Measurements from ENCODE around the gene ATP9B. TPM values are rescaled to one million over a fixed set of nuclear protein-coding genes. Genes with fewer than 3 reads are reported as not detected.

Gene ATP9B
- total RNA-seq, 1 experiment from 2014 or later = 15.6 TPM

GRCh38 chr18:79248495-79249060, 179.4 kb downstream of the ATP9B start:
- BruUV-seq (replicated peaks) = no TSS peak
- Histone ChIP-seq H3K4me2 (ENCODE audit: low read length) (no peak overlapping the region), H3F3A (ENCODE audit: low read length, unreplicated experiment) (no peaks in the 10 kb centered on the region), H3K27ac (ENCODE audit: low read length) (no peak overlapping the region), H4K20me1 (ENCODE audit: low read length) (no peaks in the 10 kb centered on the region), H3K36me3 (ENCODE audit: low read depth, low read length) (no peaks in the 10 kb centered on the region), H3K4me3 (ENCODE audit: low read length) (no peak overlapping the region), H3K79me2 (ENCODE audit: low read length) (no peaks in the 10 kb centered on the region), H3K9ac (ENCODE audit: low read length) (no peak overlapping the region), H3K9me3 (ENCODE audit: low read length) (no peaks in the 10 kb centered on the region), H3K4me1 (ENCODE audit: insufficient read depth, low read length) (peaks cover 7% of the 10 kb centered on the region), H3K9me2 (replicated peaks; ENCODE audit: low read length) (no peaks in the 10 kb centered on the region), H2AFZ (ENCODE audit: low read length) (no peak overlapping the region), H3K27me3 (ENCODE audit: low read length) (no peaks in the 10 kb centered on the region)
- CTCF ChIA-PET = no interaction called here
- TF ChIP-seq EZH2phosphoT487 (IDR thresholded peaks at IDR 0.05; ENCODE audit: borderline replicate concordance, low read length) (no peak), CTCF (conservative IDR thresholded peaks at IDR 0.05; ENCODE audit: low read depth, low read length) (no peak), EZH2 (IDR thresholded peaks at IDR 0.05; ENCODE audit: low read length, unreplicated experiment) (no peak)
- POLR2A ChIA-PET (ENCODE audit: unreplicated experiment) = no interaction called here
- intact Hi-C loops (cut with micrococcal nuclease) = no loop called here
- DNase-seq = no peak
- ATAC-seq = no peak

GRCh38 chr18:79250301-79250981, 181.2 kb downstream of the ATP9B start:
- DNase-seq (no peak), ATAC-seq (no peak)
- H3K27ac ChIP-seq (ENCODE audit: low read length) = no peak overlapping the region
- no TSS peak for BruUV-seq (replicated peaks)
- POLR2A ChIA-PET (ENCODE audit: unreplicated experiment) = no interaction called here
- CTCF ChIA-PET = no interaction called here
- no peak overlapping the region for H3K4me2 ChIP-seq (ENCODE audit: low read length)
- H3K9ac ChIP-seq (ENCODE audit: low read length) = no peak overlapping the region
- H4K20me1 ChIP-seq (ENCODE audit: low read length) = no peaks in the 10 kb centered on the region
- intact Hi-C loops (cut with micrococcal nuclease) = no loop called here
- H3K9me3 ChIP-seq (ENCODE audit: low read length) = no peaks in the 10 kb centered on the region
- H2AFZ ChIP-seq (ENCODE audit: low read length) = no peak overlapping the region
- H3K4me1 ChIP-seq (ENCODE audit: insufficient read depth, low read length) = no peaks in the 10 kb centered on the region
- no peak overlapping the region for H3K4me3 ChIP-seq (ENCODE audit: low read length)
- H3K9me2 ChIP-seq (replicated peaks; ENCODE audit: low read length) = no peaks in the 10 kb centered on the region
- H3K79me2 ChIP-seq (ENCODE audit: low read length) = no peaks in the 10 kb centered on the region
- H3F3A ChIP-seq (ENCODE audit: low read length, unreplicated experiment) = no peaks in the 10 kb centered on the region
- TF ChIP-seq EZH2 (IDR thresholded peaks at IDR 0.05; ENCODE audit: low read length, unreplicated experiment) (no peak), CTCF (conservative IDR thresholded peaks at IDR 0.05; ENCODE audit: low read depth, low read length) (no peak), EZH2phosphoT487 (IDR thresholded peaks at IDR 0.05; ENCODE audit: borderline replicate concordance, low read length) (no peak)
- no peaks in the 10 kb centered on the region for H3K36me3 ChIP-seq (ENCODE audit: low read depth, low read length)
- no peaks in the 10 kb centered on the region for H3K27me3 ChIP-seq (ENCODE audit: low read length)

- no peak overlapping the region for H3K4me3 ChIP-seq (ENCODE audit: low read length)
- H3K79me2 ChIP-seq (ENCODE audit: low read length) = no peaks in the 10 kb centered on the region
- TF ChIP-seq CTCF (conservative IDR thresholded peaks at IDR 0.05; ENCODE audit: low read depth, low read length) = no peak
- TF ChIP-seq EZH2 (IDR thresholded peaks at IDR 0.05; ENCODE audit: low read length, unreplicated experiment) = no peak
- TF ChIP-seq EZH2phosphoT487 (IDR thresholded peaks at IDR 0.05; ENCODE audit: borderline replicate concordance, low read length) = no peak
- H3K4me2 ChIP-seq (ENCODE audit: low read length) = no peak overlapping the region
- no peaks in the 10 kb centered on the region for H4K20me1 ChIP-seq (ENCODE audit: low read length)
- CTCF ChIA-PET = no interaction called here
- H3K36me3 ChIP-seq (ENCODE audit: low read depth, low read length) = no peaks in the 10 kb centered on the region
- DNase-seq = no peak
- H3F3A ChIP-seq (ENCODE audit: low read length, unreplicated experiment) = no peaks in the 10 kb centered on the region
- H3K9ac ChIP-seq (ENCODE audit: low read length) = no peak overlapping the region
- intact Hi-C loops (cut with micrococcal nuclease) = no loop called here
- ATAC-seq = no peak
- H3K9me2 ChIP-seq (replicated peaks; ENCODE audit: low read length) = no peaks in the 10 kb centered on the region
- H3K27me3 ChIP-seq (ENCODE audit: low read length) = no peaks in the 10 kb centered on the region
- H2AFZ ChIP-seq (ENCODE audit: low read length) = no peak overlapping the region
- POLR2A ChIA-PET (ENCODE audit: unreplicated experiment) = no interaction called here
- no peaks in the 10 kb centered on the region for H3K9me3 ChIP-seq (ENCODE audit: low read length)
- no peaks in the 10 kb centered on the region for H3K4me1 ChIP-seq (ENCODE audit: insufficient read depth, low read length)
- no TSS peak for BruUV-seq (replicated peaks)
- H3K27ac ChIP-seq (ENCODE audit: low read length) = no peak overlapping the region
Measured at GRCh38 chr18:79251021-79251420, 181.8 kb downstream of the ATP9B start.

All from PC-3 (cell line).